ENCODE measurements around the gene INVS.

DNA sequence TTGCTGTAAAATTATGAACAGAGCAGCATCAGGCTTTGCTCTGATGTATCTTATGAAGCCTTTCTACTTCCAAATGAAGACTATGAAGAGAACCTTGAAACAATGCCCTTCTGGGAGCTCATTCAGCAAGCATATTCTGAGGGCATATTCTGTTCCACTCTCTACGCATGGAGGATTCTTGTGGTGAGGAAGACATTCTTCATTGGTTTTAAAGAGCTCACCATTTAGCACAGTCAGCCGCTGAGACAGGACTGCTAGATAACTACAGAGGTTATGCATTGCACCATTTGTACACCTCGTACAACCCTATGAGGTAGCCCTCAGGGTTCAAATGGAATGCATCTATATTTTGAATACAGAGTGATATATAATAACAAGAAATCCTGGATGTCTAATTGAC lies 61.0 kb downstream of the INVS start:
- TF ChIP-seq EZH2 (IDR thresholded peaks at IDR 0.05; ENCODE audit: insufficient read depth, poor library complexity, severe bottlenecking) (no peak), EZH2phosphoT487 (IDR thresholded peaks at IDR 0.05; ENCODE audit: insufficient read depth, low read depth) (no peak)

All from GM23248 (cell line).